IPS-NIHi7 (cell line): Measurements from ENCODE around the gene TTLL11.

ENCODE experiments used
- DNase-seq: peaks from one replicate; pipeline ENCODE4 v3.0.0; 2012; ENCODE audit warnings: mixed read lengths; ENCODE audit errors: extremely low spot score

TTLL11 gene

DNA sequence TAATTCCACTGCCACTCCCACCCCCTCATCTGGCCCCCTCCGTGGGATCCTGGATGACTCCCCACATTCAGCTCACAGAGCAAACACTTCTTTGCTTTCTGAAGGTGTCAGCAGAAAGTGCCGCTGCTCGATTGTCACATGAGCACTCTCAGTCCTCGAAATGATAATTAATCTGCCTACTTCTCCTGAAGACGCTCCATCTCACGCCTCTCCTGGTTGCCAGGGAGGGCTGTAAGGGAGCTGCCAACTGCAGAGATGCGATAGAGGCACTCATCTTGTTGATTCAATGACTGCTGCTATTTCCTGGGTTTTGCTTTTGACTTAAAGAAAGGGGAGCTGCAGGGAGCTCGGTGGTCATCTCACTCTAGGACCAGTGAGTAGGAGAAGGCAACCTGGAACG lies 235.2 kb downstream of the TTLL11 start:
- DNase-seq, result no peak

DNA sequence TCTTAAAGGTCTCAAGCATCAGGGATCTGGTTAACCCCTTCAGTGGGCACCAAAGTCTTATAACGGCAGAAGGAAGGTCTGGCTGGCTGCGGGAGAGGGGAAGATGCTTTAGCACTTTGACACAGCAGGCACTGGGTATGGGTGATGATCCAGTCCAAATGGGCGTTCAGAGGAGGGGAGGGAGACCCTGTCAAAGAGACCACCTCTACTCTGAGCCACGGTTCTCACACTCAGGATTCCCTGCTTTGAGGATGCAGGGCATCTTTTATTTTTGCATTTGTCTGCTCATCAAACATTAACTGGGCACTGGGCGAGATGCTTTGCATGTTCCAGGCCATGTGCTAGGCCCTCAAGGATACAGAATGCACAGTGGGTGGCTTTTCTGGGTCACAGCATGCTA lies 237.6 kb downstream of the TTLL11 start:
- no peak for DNase-seq

DNA sequence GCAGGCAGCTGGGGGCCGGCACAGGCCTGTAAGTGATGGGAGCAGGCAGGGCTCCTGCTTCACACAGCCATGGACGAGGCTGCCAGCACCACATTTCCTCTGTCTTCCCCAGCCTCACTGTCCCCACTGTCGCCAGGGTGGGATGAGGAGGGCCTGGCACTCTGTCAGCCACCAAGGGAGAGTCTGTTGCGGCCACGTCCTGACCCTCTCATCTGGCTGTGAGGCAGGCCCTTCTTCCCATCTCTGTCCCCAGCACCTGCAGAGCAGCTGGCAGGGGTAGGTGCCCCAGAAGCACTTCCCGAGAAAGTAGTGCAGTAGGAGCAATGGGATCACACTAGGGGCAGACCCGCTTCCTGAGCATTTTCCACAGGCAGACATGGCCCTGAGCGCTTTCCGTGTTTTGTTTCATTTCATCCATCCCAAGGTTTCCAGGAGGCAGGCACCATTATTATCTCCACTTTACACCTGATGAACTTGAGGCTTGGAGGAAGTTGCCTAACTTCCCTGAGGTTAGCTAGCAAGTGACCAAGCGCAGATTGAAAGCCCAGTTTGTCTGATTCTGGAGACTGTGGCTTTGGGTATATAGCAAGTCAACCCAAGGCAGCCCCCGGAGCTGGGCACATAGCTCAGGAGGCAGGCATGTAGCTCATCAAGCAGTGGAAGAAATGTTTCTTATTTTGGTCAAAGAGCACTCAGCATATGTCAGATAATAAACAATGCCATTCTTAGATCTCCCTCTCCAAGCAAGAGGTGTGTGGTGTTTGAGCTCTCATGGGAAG lies 239.3 kb downstream of the TTLL11 start:
- DNase-seq, result no peak

DNA sequence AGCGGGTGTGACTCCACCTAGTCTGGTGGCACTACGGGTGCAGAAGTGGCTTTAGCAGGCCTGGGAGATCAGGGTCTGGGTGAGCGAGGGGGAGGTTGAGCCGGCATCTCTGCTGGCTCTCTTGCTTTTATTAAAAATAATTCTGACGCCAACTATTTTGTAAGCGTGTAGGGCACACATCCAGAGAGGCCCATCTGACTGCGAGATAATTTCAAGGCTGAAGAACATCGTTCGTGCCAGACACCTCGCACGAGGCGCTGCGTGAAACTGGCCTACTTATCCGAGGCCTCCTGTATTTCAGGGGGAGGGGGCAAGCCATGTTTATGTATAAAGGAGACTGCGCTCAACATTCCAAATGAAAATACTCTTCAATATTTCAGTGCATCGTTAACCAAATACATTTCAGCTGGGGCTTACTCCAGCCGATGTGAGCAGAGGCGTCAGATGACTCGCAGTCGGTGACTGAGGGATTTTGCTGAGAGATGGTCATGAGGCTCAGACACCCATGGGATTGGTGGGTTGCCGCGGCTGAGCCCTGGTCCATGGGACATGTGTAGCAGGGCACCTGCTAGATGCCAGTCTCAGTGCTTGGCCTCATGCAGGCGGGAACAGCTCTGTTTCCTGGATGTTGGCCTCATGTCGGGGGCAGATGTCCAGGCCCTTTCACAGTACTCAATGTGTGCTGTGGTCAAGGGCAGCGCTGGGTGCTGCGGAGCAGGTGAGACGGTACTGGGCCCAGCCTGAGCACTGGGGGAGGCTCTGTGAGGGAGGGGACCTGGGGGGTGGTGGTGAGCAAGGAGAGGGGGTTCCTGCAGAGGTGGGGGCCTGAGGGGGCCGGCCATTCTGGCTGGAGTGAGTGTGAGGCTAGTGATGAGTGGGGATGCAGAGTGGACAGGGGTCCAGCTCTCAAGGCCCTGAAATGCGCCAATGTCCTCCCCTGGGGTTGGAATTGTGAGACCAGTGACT lies 240.2 kb downstream of the TTLL11 start:
- DNase-seq, result no peak

DNA sequence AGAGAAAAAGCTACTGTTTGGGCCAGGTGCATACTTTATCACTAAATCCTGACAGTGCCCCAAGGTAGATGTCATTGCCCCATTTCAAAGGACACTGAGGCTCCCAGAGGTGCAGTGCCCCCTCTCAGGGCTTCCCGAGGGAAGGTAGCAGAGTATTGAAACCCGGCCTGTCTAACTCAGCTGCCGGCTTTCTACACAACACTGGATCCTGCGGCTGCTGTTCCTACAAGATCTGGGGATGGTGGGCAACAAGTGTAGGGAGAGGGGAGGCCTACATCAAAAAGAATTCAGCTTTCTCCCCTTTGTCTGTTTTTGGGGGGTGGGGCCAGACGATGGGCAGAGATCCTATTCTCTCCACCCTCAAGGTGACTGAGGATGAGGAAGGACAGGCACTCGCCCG lies 240.9 kb downstream of the TTLL11 start:
- DNase-seq, result no peak

DNA sequence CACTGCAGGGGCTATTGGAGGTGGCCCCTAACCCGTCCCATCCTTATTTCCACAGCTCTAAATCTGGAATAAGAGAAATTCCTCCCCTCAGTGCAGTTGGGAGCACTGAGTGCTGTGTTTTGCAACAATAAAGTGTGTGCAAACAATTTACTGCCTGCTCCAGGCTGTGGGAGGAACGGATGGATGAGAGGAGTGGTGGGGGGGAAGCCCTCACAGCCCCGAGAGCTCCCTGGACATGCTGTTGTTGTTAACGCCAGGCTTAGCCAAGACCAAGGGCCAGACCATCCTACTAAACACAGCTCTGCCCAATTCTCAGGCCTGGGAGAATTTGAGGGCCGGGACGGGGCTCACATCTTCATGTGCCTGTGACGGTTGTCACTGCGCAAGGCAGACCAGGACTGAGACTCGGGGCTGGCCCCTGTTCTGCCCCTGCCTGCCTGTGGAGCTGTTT lies 241.4 kb downstream of the TTLL11 start:
- DNase-seq, result no peak

DNA sequence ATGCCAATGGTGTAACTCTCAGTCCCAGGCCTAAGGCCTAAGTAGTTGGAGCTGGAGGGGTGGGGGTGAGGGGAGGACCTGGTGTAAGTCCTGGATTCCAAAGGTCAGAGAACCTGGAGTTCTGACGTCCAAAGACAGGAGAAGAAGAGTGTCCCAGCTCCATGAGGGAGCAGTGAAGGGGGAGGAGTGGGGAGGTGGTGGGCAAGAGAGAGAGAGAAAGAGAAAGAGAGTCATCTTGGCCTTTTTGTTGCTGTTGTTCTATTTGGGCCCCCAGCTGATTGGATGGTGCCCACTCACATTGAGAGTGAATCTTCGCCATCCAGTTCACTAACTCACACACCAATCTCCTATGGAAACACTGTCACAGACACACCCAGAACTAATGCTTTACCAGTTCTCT lies 242.7 kb downstream of the TTLL11 start:
- DNase-seq, result no peak

DNA sequence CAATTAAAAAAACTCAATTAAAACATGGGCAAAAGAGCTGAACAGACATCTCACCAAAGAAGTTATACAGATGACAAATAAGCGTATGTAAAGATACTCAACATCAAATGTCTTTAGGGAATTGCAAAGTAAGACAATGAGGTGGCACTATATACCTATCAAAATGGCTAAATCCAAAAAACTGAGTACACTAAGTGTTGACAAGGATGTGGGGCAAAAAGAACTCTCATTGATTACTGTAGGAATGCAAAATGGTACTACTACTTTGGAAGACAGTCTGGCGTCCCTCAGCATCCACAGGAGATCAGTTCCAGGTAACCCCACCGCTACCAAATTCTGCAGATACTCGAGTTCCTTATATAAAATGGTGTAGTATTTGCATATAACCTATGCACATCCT lies 243.6 kb downstream of the TTLL11 start:
- no peak for DNase-seq

DNA sequence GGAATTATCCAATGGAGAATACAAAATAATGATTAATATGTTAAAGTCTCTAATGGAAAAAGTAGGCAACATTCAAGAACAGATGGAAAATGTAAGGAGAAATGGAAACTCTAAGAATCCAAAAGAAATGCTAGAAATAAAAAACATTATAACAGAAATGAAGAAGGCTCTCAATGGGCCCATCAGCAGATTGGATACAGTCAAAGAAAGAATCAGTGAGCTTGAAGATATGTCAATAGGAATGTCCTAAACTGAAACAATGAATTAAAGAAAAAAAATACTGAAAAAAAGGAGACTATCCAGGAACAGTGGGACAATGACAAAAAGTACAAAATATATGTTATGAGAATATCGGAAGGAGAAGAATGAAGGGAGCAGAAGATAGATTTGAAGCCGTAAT lies 248.5 kb downstream of the TTLL11 start:
- DNase-seq, result no peak

DNA sequence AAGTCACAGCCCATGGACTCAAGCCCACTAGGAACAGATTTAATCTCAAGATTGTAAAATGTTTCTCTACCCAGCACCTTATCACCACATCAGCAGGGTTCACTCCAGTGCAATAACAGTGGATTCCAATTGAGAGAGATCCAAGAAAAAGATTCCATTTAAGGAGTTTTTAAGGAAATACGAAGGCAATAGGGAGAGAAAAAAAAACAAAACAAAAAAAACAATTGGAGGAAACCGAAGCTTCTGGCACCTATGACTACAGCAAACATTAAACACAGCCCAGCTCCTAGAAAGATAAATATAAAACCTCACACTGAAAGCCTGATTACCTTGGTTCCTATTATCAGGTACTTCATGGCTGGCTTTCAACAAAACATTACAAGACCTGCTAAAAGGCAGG lies 249.0 kb downstream of the TTLL11 start:
- no peak for DNase-seq

DNA sequence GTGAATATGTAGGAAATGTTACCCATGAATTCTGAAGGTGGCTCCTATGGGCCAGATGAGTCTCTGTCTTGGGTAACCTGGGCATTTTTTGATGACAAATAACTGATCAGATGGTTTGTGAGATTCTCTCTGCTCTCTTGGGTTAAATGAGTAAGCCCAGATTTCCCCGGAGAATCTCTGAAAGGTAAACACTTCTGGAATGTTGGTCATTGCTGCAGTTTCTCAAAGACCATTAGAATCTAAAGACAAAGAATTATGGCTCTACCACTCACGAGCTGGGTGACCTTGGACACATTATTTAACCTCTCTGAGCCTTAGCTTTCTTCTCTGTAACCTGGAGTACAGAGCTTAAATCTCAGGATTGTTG lies 250.5 kb downstream of the TTLL11 start:
- no peak for DNase-seq

DNA sequence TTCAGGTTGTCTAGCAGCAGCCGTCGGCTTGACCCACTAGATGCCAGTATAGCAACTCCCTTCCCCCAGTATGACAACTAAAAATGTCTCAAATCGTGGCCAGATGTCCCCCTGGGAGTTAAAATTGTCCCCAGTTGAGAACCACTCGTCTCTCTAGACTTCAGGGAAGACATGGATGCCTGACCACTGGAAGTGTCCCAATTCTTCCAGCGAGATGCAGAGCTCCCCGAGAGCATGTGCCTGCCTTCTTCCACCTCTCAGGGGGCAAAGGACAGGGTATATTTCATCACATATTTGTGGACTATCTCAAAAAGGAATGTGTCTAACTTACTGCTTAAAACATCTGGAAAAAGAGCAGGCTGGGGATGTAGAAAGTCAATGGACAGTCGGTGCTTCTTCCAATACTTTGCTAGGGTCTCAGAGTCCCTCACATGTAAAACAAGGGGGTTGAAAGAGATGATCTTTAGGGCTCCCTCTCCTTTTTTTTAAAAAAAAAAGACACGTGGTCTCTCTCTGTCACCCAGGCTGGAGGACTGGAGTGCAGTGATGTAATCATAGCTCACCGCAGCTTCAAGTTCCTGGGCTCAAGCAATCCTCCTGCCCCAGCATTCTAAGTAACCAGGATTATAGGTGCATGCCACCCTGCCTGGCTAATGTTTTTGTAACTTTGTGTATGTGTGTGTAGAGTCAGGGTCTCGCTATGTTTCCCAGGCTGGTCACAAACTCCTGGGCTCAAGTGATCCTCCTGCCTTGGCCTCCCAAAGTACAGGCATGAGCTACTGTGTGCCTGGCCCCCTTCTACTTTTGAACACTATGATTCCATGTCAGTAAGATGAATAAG lies 251.1 kb downstream of the TTLL11 start:
- no peak for DNase-seq

DNA sequence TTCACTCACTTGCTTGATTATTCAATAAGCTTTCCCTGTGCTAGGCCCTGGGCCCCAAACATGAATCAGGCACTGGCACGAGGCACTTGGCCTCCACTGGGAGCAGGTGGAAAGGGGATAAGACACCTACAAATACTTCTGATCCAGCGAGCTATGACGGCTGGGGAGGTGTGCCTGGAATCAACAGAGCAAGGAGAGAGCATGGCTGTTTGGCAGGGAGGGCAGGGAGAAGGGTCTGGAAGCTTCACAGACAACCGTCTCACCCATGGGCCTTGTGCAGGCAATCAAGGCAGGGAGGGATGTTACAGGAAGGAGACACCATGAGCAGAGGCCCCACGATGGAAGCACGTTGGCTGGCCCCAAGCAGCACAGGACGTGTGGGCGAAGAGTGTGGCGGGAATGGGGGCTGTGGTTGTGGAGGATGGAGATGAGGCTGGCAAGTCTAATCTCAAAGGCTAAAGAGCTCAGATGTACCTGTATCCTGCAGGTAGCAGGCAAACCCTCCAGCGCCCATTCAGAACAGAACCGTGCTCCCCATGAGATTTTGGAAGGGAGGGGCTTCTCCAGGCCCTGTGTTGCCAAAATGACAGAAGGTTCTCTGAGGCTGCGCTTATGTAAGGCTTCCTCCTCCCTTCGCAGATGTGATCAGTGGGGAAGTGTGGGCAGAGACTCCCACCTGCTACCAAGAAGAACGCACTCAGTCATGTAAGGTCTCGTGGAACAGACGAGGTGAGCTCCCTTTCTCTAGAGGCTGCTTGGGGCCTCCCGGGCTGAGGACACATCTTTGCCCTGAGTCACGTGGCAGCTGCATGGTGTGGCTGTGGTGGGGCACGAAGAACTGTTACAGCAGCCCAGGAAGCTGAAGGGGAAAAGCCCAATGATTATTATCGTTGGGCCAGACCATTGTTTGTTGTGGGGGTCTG lies 252.0 kb downstream of the TTLL11 start:
- no peak for DNase-seq

DNA sequence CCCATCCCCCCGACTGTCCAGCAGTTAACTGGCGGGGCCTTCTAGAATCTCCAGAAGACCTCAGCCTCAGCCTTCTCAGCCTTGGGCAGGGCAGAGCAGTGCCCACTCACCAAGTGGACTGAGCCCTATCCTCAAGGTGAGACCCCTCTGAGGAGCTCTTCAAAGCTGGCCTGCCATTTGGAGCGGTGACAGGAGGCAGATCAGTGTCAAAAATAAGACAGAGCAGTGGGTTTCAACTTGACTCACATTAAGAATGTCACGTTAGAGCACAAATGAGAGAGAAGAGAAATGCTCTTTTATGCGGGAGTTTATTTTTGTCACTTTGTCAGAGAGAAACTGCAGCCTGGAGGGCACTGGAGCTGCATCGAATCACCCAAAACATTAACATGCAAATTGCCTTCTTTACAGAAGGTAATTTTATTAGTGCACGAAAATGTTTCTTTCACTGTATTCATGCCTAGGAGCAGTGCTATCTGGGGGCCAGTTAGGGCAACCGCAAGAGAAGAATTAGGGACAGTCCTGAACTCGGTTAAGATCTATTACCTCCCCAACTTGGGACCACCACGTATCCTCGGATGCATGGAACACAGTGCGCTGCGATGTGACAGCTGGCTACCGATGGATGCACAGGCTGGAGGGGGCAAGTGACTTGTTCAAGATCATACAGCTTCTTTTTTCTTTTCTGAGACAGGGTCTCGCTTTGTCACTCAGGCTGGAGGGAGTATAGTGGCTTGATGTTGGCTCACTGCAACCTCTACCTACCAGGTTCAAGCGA lies 253.2 kb downstream of the TTLL11 start:
- DNase-seq, result no peak

DNA sequence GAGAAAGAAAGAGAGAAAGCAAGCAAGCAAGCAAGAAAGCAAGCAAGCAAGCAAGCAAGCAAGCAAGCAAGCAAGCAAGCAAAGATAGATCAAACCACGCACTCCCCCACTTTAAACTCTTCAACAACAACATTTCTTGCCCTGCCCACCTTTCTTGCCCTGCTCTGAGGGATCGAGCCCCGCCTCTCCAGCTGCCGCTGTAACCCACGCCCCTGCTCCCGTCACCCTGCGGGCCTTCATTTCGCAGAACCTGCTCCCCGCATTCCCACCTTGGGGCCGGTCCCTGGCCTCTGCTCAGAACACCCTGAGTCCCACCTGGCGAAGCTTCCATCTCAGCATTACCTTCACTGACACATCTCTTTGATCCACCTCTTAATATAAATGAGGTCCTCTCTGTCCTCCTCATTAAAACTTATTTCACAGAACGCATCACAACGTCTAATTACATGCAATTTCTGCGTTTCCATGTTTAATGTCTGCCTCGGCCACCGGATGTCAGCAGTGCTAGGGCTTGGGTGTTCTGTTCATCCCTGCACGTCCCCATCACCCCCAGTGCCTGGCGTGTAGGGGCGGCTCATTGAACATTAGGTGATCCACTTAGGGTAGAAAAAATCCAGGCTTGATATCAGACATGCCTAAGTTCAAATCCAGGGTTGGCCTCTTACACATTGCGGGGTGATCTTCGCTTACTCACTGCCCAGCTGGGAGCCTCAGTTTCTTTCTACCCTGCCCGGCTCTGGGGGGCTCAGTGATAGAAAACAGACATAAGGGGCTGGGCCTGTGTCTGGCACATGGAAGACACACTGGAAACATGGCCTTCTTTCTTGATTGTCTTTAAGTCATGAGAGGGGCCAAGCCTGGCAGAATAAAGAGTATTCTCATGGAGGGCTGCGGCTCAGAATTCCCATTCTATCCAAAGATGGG lies 254.1 kb downstream of the TTLL11 start:
- no peak for DNase-seq

DNA sequence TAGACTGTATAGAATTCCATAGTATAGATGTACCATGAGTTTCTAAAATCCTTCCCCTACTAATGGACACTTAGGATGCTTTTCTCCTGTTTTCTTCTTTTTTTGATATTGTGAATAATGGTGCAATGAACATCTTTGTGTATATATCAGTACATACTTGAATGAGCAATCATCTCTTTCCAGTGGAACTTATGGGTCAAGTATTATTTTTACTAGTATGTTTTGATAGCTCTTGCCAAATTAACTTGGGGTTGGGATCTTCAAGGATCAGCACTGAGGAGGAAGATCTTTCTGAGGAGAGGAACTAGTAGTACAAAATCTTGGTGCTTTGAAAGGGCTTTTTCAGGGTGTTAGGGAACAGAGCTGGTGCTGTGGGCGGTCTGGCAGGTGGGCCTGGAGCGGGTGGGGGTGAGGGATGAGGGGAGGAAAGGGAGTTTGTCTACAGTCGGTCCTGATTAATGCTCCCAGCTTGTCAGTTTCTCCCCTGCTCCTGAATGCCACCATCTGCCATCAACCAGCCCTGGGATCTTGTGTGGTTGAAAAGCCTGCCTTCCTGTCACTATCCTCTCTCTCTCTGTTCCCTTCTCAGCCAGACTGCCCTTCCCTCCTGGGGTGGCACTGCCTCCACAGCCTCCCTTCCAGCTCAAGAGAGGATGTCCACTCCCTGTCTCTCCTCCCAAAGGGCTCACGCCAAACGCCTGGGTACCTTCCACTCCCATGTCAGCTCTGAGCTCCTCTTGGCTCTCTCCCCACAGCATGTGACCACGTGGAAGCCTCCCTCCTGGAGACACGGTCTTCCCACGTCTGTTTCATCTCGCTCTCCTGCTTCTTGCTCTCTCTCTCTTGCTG lies 255.8 kb downstream of the TTLL11 start:
- no peak for DNase-seq

DNA sequence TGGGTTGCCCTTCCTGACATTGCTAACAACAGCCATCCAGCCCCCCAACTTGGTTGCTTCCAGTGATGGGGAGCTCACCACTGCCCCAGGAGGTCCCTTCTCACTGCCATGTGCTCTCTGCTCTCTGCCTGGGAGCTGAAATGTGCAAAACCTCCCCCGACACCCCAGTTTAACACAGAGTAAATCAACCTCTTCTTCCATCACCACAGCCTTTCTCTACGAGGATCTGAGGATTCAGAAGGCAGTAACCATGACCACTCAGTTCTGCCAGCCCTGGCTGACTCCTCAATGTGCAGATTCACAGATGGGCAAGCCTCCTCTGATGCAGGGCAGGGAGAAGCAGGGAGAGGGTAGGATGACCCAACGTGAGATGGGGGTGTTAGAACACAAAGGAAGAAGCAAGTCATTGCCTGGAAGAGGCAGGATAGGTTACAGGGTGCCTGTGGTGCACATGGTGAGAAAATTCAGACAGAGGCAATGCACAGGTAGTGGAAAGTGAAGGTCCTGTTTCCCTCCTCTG lies 256.7 kb downstream of the TTLL11 start:
- DNase-seq, result peak; percentile 1
